ENCODE data around the gene BIN1. TPM values are rescaled to one million over a fixed set of nuclear protein-coding genes. Genes with fewer than 3 reads are reported as not detected.

The BIN1 gene
- total RNA-seq, 4 donors from 2014 or later = 36.1 to 101 (median 53.9) TPM

GRCh38 chr2:127041259-127041970, 65.5 kb downstream of the BIN1 start:
- Histone ChIP-seq H3K36me3 (no peaks in the 10 kb centered on the region), H3K4me1 (peaks cover 0 to 6% (median 0%) of the 10 kb centered on the region in 3 donors), H3K27me3 (no peaks in the 10 kb centered on the region), H3K27ac (no peak overlapping the region), H3K4me3 (no peak overlapping the region), H3K9me3 (no peaks in the 10 kb centered on the region)
- no peak for ATAC-seq
- 92 to 100% methylated on average over 1 to 6 of the region's 15 CpGs for WGBS, 2 donors (ENCODE audit: low coverage in 1 of 2)
- TF ChIP-seq POLR2A (IDR thresholded peaks at IDR 0.05) = no peak
- TF ChIP-seq, protein P1, sequence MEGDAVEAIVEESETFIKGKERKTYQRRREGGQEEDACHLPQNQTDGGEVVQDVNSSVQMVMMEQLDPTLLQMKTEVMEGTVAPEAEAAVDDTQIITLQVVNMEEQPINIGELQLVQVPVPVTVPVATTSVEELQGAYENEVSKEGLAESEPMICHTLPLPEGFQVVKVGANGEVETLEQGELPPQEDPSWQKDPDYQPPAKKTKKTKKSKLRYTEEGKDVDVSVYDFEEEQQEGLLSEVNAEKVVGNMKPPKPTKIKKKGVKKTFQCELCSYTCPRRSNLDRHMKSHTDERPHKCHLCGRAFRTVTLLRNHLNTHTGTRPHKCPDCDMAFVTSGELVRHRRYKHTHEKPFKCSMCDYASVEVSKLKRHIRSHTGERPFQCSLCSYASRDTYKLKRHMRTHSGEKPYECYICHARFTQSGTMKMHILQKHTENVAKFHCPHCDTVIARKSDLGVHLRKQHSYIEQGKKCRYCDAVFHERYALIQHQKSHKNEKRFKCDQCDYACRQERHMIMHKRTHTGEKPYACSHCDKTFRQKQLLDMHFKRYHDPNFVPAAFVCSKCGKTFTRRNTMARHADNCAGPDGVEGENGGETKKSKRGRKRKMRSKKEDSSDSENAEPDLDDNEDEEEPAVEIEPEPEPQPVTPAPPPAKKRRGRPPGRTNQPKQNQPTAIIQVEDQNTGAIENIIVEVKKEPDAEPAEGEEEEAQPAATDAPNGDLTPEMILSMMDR (IDR thresholded peaks at IDR 0.05) = no peak
- TF ChIP-seq POLR2AphosphoS5 (IDR thresholded peaks at IDR 0.05) = no peak
- TF ChIP-seq EP300 (IDR thresholded peaks at IDR 0.05) = no peak

DNA sequence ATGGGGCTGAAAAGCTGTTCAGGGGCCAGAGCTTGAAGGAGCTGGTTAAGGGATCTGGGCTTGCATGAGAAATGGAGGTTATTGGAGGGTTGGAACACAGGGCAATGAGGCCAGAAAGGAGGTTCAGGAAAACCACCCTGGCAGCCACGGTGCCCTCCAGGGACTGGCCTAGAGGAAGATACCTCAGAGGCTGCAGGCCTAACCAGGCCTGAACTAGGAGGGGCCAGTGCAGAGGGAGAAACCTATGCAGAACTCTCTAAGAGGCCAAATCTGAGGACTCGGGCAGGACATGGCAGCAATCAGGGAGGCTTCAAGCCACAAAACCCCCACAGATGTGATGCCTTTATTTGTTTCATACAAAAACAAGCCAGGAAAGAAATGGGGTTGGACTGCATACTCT, 66.8 kb downstream of the BIN1 start:
- Histone ChIP-seq H3K27ac (no peak overlapping the region), H3K4me3 (no peak overlapping the region), H3K4me1 (no peaks in the 10 kb centered on the region), H3K27me3 (no peaks in the 10 kb centered on the region), H3K36me3 (no peaks in the 10 kb centered on the region), H3K9me3 (no peaks in the 10 kb centered on the region)
- no peak for TF ChIP-seq EP300 (IDR thresholded peaks at IDR 0.05)
- no peak for TF ChIP-seq POLR2A (IDR thresholded peaks at IDR 0.05)
- TF ChIP-seq, protein P1 (IDR thresholded peaks at IDR 0.05) = no peak
- no peak for TF ChIP-seq POLR2AphosphoS5 (IDR thresholded peaks at IDR 0.05)
- WGBS, 2 donors (ENCODE audit: low coverage in 1 of 2) = 71 to 100% methylated on average over 1 of the region's 2 CpGs
- ATAC-seq = no peak

GRCh38 chr2:127039387-127040031, 67.4 kb downstream of the BIN1 start:
- Histone ChIP-seq H3K36me3 (no peaks in the 10 kb centered on the region), H3K4me3 (no peak overlapping the region), H3K27me3 (no peaks in the 10 kb centered on the region), H3K4me1 (peaks cover 0 to 2% (median 0%) of the 10 kb centered on the region in 3 donors), H3K27ac (no peak overlapping the region), H3K9me3 (no peaks in the 10 kb centered on the region)
- TF ChIP-seq POLR2A (IDR thresholded peaks at IDR 0.05) (no peak), POLR2AphosphoS5 (IDR thresholded peaks at IDR 0.05) (no peak), EP300 (IDR thresholded peaks at IDR 0.05) (no peak)
- TF ChIP-seq, protein P1 (IDR thresholded peaks at IDR 0.05) = no peak
- 92% methylated on average over 7 to 9 of the region's 14 CpGs for WGBS, 2 donors (ENCODE audit: low coverage in 1 of 2)
- no peak for ATAC-seq

- Histone ChIP-seq H3K9me3 (no peaks in the 10 kb centered on the region), H3K4me1 (peaks cover 0 to 9% (median 0%) of the 10 kb centered on the region in 3 donors), H3K4me3 (no peak overlapping the region), H3K27me3 (no peaks in the 10 kb centered on the region), H3K27ac (no peak overlapping the region), H3K36me3 (no peaks in the 10 kb centered on the region)
- TF ChIP-seq EP300 (IDR thresholded peaks at IDR 0.05) (no peak), POLR2A (IDR thresholded peaks at IDR 0.05) (no peak), POLR2AphosphoS5 (IDR thresholded peaks at IDR 0.05) (no peak)
- TF ChIP-seq, protein P1 (IDR thresholded peaks at IDR 0.05) = no peak
- ATAC-seq = no peak
Measured at GRCh38 chr2:127037476-127037875, 69.5 kb downstream of the BIN1 start.

Data from gastroesophageal sphincter (tissue), 4 donors.